Neuronal stem cell (in vitro differentiated cells): Measurements from ENCODE around the gene CEP170.
"Not testable (repeated sequence)": the region's sequence is repeated elsewhere in the genome, so short reads cannot be mapped to it uniquely, and the experiment has no call there.

ENCODE experiments used
- DNase-seq: peaks from one replicate; pipeline ENCODE4 v3.0.0-alpha.2; 2013; ENCODE audit warnings: low spot score
- H2AFZ ChIP-seq: one replicate; pipeline ENCODE4 v1.6.1; 2013; ENCODE audit warnings: mild to moderate bottlenecking, low read length, inconsistent platforms
- H2AK5ac ChIP-seq: 2 replicates; pipeline ENCODE4 v1.6.1; 2013; ENCODE audit warnings: low read depth, mild to moderate bottlenecking, inconsistent platforms, low read length, moderate library complexity, mixed read lengths
- H2BK120ac ChIP-seq: 2 replicates; pipeline ENCODE4 v1.6.1; 2013; ENCODE audit warnings: low read depth, mild to moderate bottlenecking, inconsistent platforms, low read length, moderate library complexity, mixed read lengths
- H2BK12ac ChIP-seq: one replicate; pipeline ENCODE4 v1.6.1; 2013; ENCODE audit warnings: low read length, inconsistent platforms
- H2BK15ac ChIP-seq: 2 replicates; pipeline ENCODE4 v1.6.1; 2013; ENCODE audit warnings: mild to moderate bottlenecking, low read length, inconsistent platforms, mixed read lengths
- H2BK5ac ChIP-seq: one replicate; pipeline ENCODE4 v1.6.1; 2013; ENCODE audit warnings: inconsistent platforms, mild to moderate bottlenecking, low read length, moderate library complexity
- H3K14ac ChIP-seq: one replicate; pipeline ENCODE4 v1.6.1; 2013; ENCODE audit warnings: low read length, inconsistent platforms
- H3K18ac ChIP-seq: 2 replicates; pipeline ENCODE4 v1.6.1; 2013; ENCODE audit warnings: low read length, inconsistent platforms
- H3K23ac ChIP-seq: 2 replicates; pipeline ENCODE4 v1.6.1; 2013; ENCODE audit warnings: low read depth, mild to moderate bottlenecking, mixed read lengths, low read length, inconsistent platforms; ENCODE audit not compliant: poor library complexity
- H3K27ac ChIP-seq: replicated peaks from 3 replicates; pipeline ENCODE4 v1.5.1; 2013; ENCODE audit warnings: low read length, inconsistent platforms
- H3K27me3 ChIP-seq, 3 experiments: 2 replicates each; pipeline ENCODE4 v1.6.1; 2013; ENCODE audit warnings: low read length in 3 of 3, mild to moderate bottlenecking in 2 of 3, inconsistent platforms in 1 of 3, low read depth in 1 of 3, mixed read lengths in 1 of 3, moderate library complexity in 1 of 3; ENCODE audit not compliant: control insufficient read depth in 3 of 3, insufficient read depth in 3 of 3
- H3K36me3 ChIP-seq, 2 donors: replicated peaks in 1 of 2; 2 replicates each; pipeline ENCODE4 v1.6.1; 2013; ENCODE audit warnings: low read length in 2 of 2; ENCODE audit not compliant: control insufficient read depth in 2 of 2, insufficient read depth in 2 of 2
- H3K4ac ChIP-seq: 2 replicates; pipeline ENCODE4 v1.6.1; 2013; ENCODE audit warnings: inconsistent platforms, mild to moderate bottlenecking, low read length, moderate library complexity
- H3K4me1 ChIP-seq, 2 donors: 1 replicate in 1 of 2; 2 replicates in 1 of 2; pipeline ENCODE4 v1.6.1; 2013; ENCODE audit warnings: low read length in 2 of 2, low read depth in 1 of 2; ENCODE audit not compliant: control insufficient read depth in 2 of 2, insufficient read depth in 1 of 2
- H3K4me2 ChIP-seq: one replicate; pipeline ENCODE4 v1.6.1; 2013; ENCODE audit warnings: mild to moderate bottlenecking, low read length, inconsistent platforms; ENCODE audit not compliant: insufficient read depth, poor library complexity, severe bottlenecking
- H3K4me3 ChIP-seq, 2 donors: 2 replicates each; pipeline ENCODE4 v1.5.1; 2013; ENCODE audit warnings: low read length in 2 of 2, mild to moderate bottlenecking in 2 of 2, inconsistent platforms in 1 of 2, moderate library complexity in 1 of 2
- H3K79me1 ChIP-seq: one replicate; pipeline ENCODE4 v1.6.1; 2013; ENCODE audit warnings: low read depth, mild to moderate bottlenecking, inconsistent platforms, low read length, moderate library complexity
- H3K9ac ChIP-seq: one replicate; pipeline ENCODE4 v1.6.1; 2013; ENCODE audit warnings: mild to moderate bottlenecking, low read depth, low read length, inconsistent platforms; ENCODE audit not compliant: poor library complexity
- H3K9me3 ChIP-seq, 2 donors: replicated peaks in 1 of 2; 2 replicates each; pipeline versions ENCODE3 to v1.6.1; 2013; ENCODE audit warnings: low read length in 2 of 2, mild to moderate bottlenecking in 2 of 2, inconsistent platforms in 1 of 2, low read depth in 1 of 2, mixed read lengths in 1 of 2, moderate library complexity in 1 of 2; ENCODE audit not compliant: control insufficient read depth in 2 of 2, insufficient read depth in 1 of 2
- H4K8ac ChIP-seq: one replicate; pipeline ENCODE4 v1.6.1; 2013; ENCODE audit warnings: low read depth, mild to moderate bottlenecking, inconsistent platforms, low read length, moderate library complexity
- H4K91ac ChIP-seq: one replicate; pipeline ENCODE4 v1.6.1; 2013; ENCODE audit warnings: low read length, low read depth, mild to moderate bottlenecking, inconsistent platforms; ENCODE audit not compliant: poor library complexity
- WGBS, 2 donors: extraction: QIAGEN DNeasy Blood & Tissue Kit; methylation state at CpG; one replicate each; pipeline ENCODE4 v1.1.7; 2013; ENCODE audit warnings: missing lambda C conversion rate in 2 of 2, mixed read lengths in 1 of 2; ENCODE audit not compliant: insufficient read length in 2 of 2, insufficient replicate concordance in 1 of 2; ENCODE audit errors: extremely low coverage in 2 of 2; 5-methylcytosine and 5-hydroxymethylcytosine counted together

Gene CEP170

GRCh38 chr1:243147351-243147750 lies 107.7 kb downstream of the CEP170 start:
- H3K23ac ChIP-seq, H3K9ac ChIP-seq, H3K4me2 ChIP-seq, H3K27ac ChIP-seq, H2AFZ ChIP-seq, H4K8ac ChIP-seq, H2BK5ac ChIP-seq, H2BK120ac ChIP-seq, H3K4me3 ChIP-seq, H3K14ac ChIP-seq, H3K9me3 ChIP-seq, H3K4ac ChIP-seq, H2AK5ac ChIP-seq, H3K27me3 ChIP-seq, H2BK12ac ChIP-seq, H3K4me1 ChIP-seq, H2BK15ac ChIP-seq, H3K18ac ChIP-seq, H3K79me1 ChIP-seq, DNase-seq, H4K91ac ChIP-seq: not testable (repeated sequence)
- peaks cover 0 to 15% of the 10 kb centered on the region in 2 donors for H3K36me3 ChIP-seq

GRCh38 chr1:243140498-243140897 lies 114.6 kb downstream of the CEP170 start:
- H3K18ac ChIP-seq, H3K4ac ChIP-seq, DNase-seq, H2BK5ac ChIP-seq, H2BK15ac ChIP-seq, H3K27me3 ChIP-seq, H4K91ac ChIP-seq, H3K27ac ChIP-seq, H3K9me3 ChIP-seq, H2AFZ ChIP-seq, H2AK5ac ChIP-seq, H3K4me1 ChIP-seq, H3K4me3 ChIP-seq, H2BK12ac ChIP-seq, H3K14ac ChIP-seq, H3K4me2 ChIP-seq, H3K9ac ChIP-seq, H2BK120ac ChIP-seq, H3K79me1 ChIP-seq, H4K8ac ChIP-seq, H3K23ac ChIP-seq: not testable (repeated sequence)
- no CpG with 5 or more reads among the region's 1 CpG for WGBS, 2 donors
- H3K36me3 ChIP-seq = peaks cover 0 to 43% of the 10 kb centered on the region in 2 donors

GRCh38 chr1:243122876-243123409 lies 132.1 kb downstream of the CEP170 start:
- H4K91ac ChIP-seq, H3K9ac ChIP-seq, H4K8ac ChIP-seq, H3K9me3 ChIP-seq, H3K79me1 ChIP-seq, H3K23ac ChIP-seq, H2BK12ac ChIP-seq, H2BK120ac ChIP-seq, H2AK5ac ChIP-seq, H3K4me2 ChIP-seq, H3K4ac ChIP-seq, H3K18ac ChIP-seq, DNase-seq, H3K27ac ChIP-seq, H2BK5ac ChIP-seq, H2BK15ac ChIP-seq, H2AFZ ChIP-seq, H3K4me3 ChIP-seq, H3K4me1 ChIP-seq, H3K14ac ChIP-seq, H3K27me3 ChIP-seq: not testable (repeated sequence)
- H3K36me3 ChIP-seq = peaks cover 0 to 25% of the 10 kb centered on the region in 2 donors
- WGBS, 2 donors = no CpG with 5 or more reads among the region's 5 CpGs

GRCh38 chr1:243121939-243122338 lies 133.1 kb downstream of the CEP170 start:
- H3K9ac ChIP-seq, H2BK12ac ChIP-seq, H4K91ac ChIP-seq, H3K4me1 ChIP-seq, H3K4me3 ChIP-seq, H4K8ac ChIP-seq, H3K4me2 ChIP-seq, H3K79me1 ChIP-seq, H3K18ac ChIP-seq, H3K9me3 ChIP-seq, H2AFZ ChIP-seq, H2BK15ac ChIP-seq, H3K14ac ChIP-seq, H2AK5ac ChIP-seq, H3K23ac ChIP-seq, H3K27me3 ChIP-seq, DNase-seq, H2BK5ac ChIP-seq, H3K4ac ChIP-seq, H2BK120ac ChIP-seq, H3K27ac ChIP-seq: not testable (repeated sequence)
- H3K36me3 ChIP-seq = peaks cover 0 to 23% of the 10 kb centered on the region in 2 donors
- WGBS, 2 donors = no CpG with 5 or more reads among the region's 5 CpGs
